Glutamatergic neuron (in vitro differentiated cells): Measurements from ENCODE around the gene GSAP. TPM values are rescaled to one million over a fixed set of nuclear protein-coding genes. Genes with fewer than 3 reads are reported as not detected.

Source experiments
- DNase-seq: peaks from one replicate; pipeline ENCODE4 v3.0.0; 2022
- H3K27ac Mint-ChIP-seq: one replicate; pipeline ENCODE4 v1.8.0; 2020; ENCODE audit warnings: mild to moderate bottlenecking, mixed read lengths, inconsistent platforms; ENCODE audit not compliant: unreplicated experiment
- H3K27me3 Mint-ChIP-seq: one replicate; pipeline ENCODE4 v1.8.0; 2020; ENCODE audit warnings: mild to moderate bottlenecking, moderate library complexity, mixed read lengths, inconsistent platforms; ENCODE audit not compliant: unreplicated experiment
- H3K36me3 Mint-ChIP-seq: one replicate; pipeline ENCODE4 v1.8.0; 2020; ENCODE audit warnings: mild to moderate bottlenecking, mixed read lengths, inconsistent platforms; ENCODE audit not compliant: unreplicated experiment
- H3K4me1 Mint-ChIP-seq: one replicate; pipeline ENCODE4 v1.8.0; 2020; ENCODE audit warnings: mild to moderate bottlenecking, low read depth, mixed read lengths, inconsistent platforms; ENCODE audit not compliant: unreplicated experiment
- H3K4me3 Mint-ChIP-seq: one replicate; pipeline ENCODE4 v1.8.0; 2020; ENCODE audit warnings: mild to moderate bottlenecking, mixed read lengths, inconsistent platforms; ENCODE audit not compliant: unreplicated experiment
- H3K9me3 Mint-ChIP-seq: one replicate; pipeline ENCODE4 v1.8.0; 2020; ENCODE audit warnings: mild to moderate bottlenecking, moderate library complexity, mixed read lengths, inconsistent platforms; ENCODE audit not compliant: unreplicated experiment
- total RNA-seq: library from RNA; stranded (reverse); fragmentation: NEBNext Ultra II Directional; extraction: Animal tissue kit (Norgen Biotek cat#: 25700); gene quantifications from one replicate; pipeline ENCODE4 v1.2.1, GENCODE V29; 2021; ENCODE audit not compliant: unreplicated experiment
- TF ChIP-seq, protein P1 (sequence below): fragments of 200-600 bp; sonication (generic); IDR thresholded peaks from one replicate; pipeline ENCODE4 v1.5.0; 2021; ENCODE audit not compliant: partially characterized antibody, unreplicated experiment

The GSAP gene
- total RNA-seq, 1 donor from 2014 or later: 0.76 TPM

DNA sequence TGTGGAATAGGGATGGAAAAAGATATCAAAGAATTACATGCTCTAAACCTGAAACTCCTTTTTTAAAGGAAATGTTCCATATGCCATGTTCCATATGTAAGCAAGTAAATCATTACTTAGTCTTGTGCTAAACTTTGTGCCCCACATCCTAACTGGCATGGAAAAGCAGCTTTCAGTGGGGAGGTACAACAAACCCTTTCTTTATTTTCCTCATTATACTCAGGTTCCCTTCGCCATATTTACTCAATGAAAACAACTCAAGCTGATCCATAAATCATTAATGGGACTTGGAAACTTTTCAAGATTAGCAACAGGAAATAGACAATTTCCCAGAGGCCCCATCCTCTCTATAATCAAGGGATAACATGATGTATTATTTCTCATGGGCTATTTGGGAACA lies 56.0 kb downstream of the GSAP start:
- H3K27me3 Mint-ChIP-seq: peaks cover 3% of the 10 kb centered on the region
- H3K9me3 Mint-ChIP-seq: no peaks in the 10 kb centered on the region
- no peak for DNase-seq
- TF ChIP-seq, protein P1, sequence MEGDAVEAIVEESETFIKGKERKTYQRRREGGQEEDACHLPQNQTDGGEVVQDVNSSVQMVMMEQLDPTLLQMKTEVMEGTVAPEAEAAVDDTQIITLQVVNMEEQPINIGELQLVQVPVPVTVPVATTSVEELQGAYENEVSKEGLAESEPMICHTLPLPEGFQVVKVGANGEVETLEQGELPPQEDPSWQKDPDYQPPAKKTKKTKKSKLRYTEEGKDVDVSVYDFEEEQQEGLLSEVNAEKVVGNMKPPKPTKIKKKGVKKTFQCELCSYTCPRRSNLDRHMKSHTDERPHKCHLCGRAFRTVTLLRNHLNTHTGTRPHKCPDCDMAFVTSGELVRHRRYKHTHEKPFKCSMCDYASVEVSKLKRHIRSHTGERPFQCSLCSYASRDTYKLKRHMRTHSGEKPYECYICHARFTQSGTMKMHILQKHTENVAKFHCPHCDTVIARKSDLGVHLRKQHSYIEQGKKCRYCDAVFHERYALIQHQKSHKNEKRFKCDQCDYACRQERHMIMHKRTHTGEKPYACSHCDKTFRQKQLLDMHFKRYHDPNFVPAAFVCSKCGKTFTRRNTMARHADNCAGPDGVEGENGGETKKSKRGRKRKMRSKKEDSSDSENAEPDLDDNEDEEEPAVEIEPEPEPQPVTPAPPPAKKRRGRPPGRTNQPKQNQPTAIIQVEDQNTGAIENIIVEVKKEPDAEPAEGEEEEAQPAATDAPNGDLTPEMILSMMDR: no peak
- no peaks in the 10 kb centered on the region for H3K4me1 Mint-ChIP-seq
- no peak overlapping the region for H3K27ac Mint-ChIP-seq
- no peak overlapping the region for H3K4me3 Mint-ChIP-seq
- no peaks in the 10 kb centered on the region for H3K36me3 Mint-ChIP-seq

DNA sequence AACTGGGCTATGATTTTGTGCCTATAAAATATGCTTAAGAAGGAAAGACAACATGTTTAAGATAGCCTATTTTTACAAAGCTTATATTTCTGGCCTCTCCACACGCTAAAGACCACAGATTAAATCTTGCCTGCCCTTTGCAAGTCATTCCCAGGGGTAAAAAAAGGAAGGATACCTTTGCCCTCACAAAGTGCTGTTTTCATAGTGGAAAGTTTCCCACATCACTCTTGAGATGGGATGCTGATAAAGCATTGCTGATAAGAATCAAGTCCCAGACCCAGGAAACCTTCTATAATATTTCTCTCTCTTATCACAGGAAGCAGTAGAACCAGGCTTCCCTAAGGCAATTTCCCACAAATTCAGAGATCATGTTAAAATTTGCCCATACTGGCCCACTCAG lies 56.5 kb downstream of the GSAP start:
- H3K36me3 Mint-ChIP-seq: no peaks in the 10 kb centered on the region
- H3K27me3 Mint-ChIP-seq: peaks cover 3% of the 10 kb centered on the region
- H3K27ac Mint-ChIP-seq: no peak overlapping the region
- no peaks in the 10 kb centered on the region for H3K9me3 Mint-ChIP-seq
- no peak for DNase-seq
- H3K4me3 Mint-ChIP-seq: no peak overlapping the region
- TF ChIP-seq, protein P1: no peak
- H3K4me1 Mint-ChIP-seq: no peaks in the 10 kb centered on the region

DNA sequence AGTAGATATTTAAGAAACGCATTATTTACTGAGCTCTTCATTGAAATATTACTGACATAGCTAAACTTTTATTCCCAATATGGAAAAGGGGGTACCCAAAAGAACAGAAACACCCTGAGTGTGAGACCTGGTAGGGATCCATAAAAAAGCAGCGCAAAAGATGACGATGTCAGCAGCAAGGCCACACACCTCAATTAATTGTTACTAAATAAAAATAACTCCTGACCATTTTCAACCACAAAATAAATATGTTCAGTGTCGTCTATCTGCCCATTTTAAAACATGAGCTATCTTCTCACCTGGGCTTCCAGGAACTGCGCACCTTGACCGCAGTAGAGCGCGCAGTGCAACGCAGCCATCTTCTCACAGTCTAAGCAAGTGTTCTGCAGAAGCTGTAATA lies 61.2 kb downstream of the GSAP start:
- no peaks in the 10 kb centered on the region for H3K9me3 Mint-ChIP-seq
- H3K27me3 Mint-ChIP-seq: no peaks in the 10 kb centered on the region
- no peak overlapping the region for H3K27ac Mint-ChIP-seq
- TF ChIP-seq, protein P1: no peak
- no peak overlapping the region for H3K4me3 Mint-ChIP-seq
- peaks cover 4% of the 10 kb centered on the region for H3K4me1 Mint-ChIP-seq
- no peak for DNase-seq
- H3K36me3 Mint-ChIP-seq: no peaks in the 10 kb centered on the region

DNA sequence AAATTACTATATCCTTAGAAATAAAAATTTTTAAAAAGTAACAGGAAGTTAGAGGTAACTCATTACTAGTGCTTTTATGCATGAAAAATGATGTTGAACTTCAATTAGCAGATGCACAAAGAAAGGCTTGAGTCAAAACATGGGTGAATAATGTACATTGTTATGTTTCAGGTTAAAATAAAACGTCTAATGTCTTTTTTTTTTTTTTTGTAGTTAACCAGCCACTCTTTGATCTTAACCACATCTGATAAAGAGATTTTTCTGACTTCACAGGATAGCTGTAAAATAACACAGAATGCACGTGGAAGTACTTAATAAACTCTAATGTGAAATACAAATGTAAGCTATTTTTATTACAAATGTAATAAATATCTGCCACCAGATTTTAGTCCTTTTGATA lies 61.7 kb downstream of the GSAP start:
- Mint-ChIP-seq H3K27ac (no peak overlapping the region), H3K4me1 (peaks cover 4% of the 10 kb centered on the region)
- DNase-seq: no peak

DNA sequence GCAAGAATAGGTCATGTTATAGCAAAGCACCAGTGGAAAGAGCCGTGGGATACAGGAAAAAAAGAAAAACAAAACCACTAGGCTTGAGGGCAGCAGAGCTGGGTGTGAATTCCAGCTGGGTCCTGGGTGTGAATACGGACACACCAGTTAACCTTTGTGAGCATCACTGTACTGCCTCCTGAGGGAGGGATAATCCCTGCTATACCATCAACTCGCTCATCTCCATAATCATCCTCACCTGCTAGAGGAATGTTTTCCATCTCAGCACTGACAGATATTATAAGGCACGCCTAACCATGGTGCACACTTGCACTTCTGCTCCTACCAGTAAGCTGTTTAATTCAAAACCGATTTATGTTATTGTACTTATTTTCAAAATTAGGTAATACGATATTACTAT lies 62.2 kb downstream of the GSAP start:
- Mint-ChIP-seq H3K4me3 (no peak overlapping the region), H3K4me1 (peaks cover 4% of the 10 kb centered on the region), H3K27me3 (no peaks in the 10 kb centered on the region), H3K27ac (no peak overlapping the region), H3K9me3 (no peaks in the 10 kb centered on the region), H3K36me3 (no peaks in the 10 kb centered on the region)
- TF ChIP-seq, protein P1: no peak
- DNase-seq: no peak

More for the DNA sequence above, 61.7 kb downstream of the GSAP start:
- TF ChIP-seq, protein P1: no peak
- no peaks in the 10 kb centered on the region for H3K9me3 Mint-ChIP-seq
- no peaks in the 10 kb centered on the region for H3K36me3 Mint-ChIP-seq
- no peaks in the 10 kb centered on the region for H3K27me3 Mint-ChIP-seq
- H3K4me3 Mint-ChIP-seq: no peak overlapping the region
